Stimulated activated CD8-positive, alpha-beta memory T cell treated with anti-CD3 and anti-CD28 coated beads, Interleukin-15, amount 100 ng/mL, for 4 hours (primary cell): ENCODE data around the gene ABHD16B.
"Not testable (repeated sequence)": the region's sequence is repeated elsewhere in the genome, so short reads cannot be mapped to it uniquely, and the experiment has no call there.

Experiments
- DNase-seq, 2 donors: peaks; one replicate each; pipeline ENCODE4 v3.0.0-alpha.2; 2020; ENCODE audit warnings: low read depth in 2 of 2

Gene ABHD16B

DNA sequence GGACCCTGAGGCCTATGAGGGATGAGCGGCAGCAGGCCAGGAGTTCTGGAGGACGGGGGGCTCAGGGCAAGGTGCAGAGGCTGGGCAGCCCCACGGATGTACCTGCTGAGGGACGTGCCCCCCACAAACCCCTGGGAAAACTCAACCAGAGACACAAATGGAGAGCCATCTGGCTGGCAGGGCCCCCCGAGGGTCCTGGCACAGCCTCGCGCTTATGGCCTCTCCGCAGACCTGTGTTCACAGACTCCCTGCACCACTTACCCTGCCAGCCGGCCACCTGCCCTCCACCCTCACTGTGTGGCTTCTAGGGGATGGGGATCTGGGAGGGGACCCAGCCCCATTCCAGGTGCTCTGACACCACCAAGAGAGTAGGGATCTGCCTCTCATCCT, 26.8 kb upstream of the ABHD16B start:
- DNase-seq = no peak

DNA sequence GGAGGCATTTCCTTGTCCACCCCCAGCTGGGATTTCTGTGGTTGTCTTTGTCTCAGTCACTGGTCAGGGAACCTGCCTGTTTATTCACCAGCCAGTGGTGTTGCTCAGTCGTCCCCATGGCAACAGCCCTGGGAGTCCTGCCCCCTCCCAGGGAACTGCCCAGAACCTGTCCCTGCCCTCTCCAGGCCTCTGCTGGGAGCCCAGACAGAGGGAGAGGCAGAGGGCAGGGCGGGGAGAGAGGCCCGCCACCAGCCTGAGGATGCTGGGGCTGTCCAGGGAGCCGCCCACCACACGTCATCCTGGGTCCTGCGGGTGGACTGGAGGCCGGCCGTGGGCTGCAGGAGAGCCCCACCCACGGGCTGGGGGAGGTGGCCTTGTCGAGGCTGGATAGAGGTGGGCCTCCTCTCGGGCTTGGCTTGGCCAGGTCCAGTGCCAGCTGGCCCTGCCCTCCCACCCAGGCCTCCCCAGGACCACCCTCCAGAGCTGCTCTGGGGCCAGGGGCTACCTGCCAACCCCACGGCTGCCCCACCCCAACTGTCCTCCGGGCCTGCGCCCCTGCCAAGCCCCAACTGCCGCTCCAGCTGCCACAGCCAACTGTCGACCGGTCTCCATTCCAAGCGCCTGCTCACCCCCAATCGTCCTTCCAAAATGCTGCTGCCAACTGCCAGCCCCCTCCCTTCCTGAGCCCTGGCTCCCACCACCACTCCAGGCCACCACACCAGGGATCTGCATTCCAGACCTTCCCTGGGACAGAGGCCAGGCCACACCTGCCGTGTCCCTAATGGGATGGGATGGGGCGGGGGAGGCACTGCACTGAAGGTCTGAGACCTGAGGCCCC, 26.1 kb upstream of the ABHD16B start:
- DNase-seq = no peak

DNA sequence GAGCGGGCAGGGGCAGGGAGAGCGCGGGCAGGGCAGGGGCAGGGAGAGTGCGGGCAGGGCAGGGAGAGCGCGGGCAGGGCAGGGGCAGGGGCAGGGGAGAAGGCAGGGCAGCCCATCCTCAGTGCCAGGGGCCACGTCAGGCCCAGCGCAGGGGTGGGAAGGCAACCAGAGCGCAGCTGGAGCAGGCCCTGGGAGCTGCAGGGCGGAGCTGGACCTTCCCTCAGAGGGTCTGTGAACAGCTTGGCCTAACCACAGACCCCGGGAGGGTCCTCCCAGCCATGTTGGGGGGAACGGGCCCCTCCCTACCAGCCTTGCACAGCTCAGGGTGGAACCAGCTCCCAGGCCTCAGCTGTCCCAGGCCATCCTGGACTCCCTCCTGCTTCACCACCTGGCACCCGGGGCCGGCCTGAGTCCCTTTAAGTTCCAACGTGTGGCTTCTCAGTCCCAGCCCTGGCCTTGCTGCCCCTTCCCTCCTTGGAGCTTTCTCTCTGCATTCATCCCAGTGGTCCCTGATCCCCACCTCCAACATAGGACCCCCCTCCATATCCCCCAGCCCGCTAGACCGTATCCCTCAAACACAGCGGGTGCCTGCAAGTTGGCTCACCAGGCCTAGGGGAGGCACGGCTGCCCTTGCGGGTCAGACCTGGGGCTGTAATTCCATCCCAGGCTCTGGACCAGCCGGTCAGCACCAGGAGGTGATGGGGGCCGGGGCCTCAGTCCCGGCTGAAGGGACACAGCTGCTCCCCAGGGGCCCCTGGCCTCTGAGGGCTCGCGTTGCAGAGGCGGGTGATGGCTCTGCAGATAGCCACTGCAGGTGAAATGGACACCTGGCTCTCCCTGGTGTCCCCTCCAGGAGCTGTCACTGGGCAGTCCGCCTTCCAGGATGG, 24.6 kb upstream of the ABHD16B start:
- no peak for DNase-seq

DNA sequence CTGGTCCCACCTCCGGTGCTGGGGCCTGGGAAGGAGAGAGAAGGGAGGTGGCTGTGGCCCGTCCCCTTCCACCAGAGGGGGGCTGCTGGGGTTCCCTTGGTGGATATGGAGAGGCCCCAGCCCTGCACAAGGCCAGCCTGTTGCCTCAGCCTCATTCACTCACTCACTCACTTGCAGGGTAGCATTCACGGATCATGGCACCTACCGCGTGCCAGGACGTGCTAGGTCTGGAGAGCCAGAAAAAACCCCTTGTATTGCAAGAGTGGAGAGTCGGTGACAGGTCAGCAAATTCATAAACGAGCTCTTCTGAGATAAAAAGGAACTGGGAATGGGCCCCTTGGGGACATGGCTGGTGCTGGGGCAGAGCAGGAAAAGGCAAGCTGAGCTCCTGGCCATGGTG, 23.8 kb upstream of the ABHD16B start:
- no peak for DNase-seq

DNA sequence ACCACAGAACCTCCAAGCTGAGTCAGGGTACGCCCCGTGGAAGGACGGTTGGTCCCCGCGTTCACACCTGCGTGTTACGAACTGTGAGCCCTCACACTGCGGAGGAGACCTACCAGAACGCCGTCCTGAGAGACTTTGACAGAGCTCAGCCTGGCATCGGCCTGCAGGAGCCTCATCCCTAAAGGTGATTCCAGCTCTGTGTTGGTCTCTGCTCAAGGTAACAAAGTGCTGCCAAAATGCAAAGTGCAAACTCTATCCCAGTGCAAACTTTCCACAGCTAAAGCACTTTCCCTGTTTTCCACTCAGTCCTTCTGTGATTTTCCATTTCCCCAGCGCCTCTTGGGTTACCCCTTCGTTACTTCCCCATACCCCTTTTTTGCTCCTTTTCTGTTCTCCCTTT, 21.7 kb upstream of the ABHD16B start:
- no peak for DNase-seq

DNA sequence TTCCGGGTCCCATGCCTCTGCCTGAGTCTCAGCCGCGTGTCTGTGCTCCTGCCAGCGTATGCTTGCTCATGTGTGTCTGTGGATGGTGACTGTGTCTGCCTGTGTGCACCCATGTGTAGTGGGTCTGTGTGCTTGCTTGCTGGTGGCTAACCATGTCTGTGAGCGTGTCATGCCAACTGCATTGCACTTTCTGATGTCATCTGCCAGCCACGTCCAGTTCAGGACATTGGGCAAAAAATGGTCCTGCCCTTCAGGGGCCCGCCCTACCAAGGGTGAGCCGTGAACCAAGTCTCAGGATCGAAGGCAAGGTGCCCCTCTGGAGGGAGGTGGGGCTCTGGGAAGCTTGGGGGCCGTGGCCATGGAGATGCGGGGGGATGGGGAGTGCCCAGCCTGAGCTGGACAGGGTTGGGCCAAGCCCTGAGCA, 20.9 kb upstream of the ABHD16B start:
- no peak for DNase-seq

DNA sequence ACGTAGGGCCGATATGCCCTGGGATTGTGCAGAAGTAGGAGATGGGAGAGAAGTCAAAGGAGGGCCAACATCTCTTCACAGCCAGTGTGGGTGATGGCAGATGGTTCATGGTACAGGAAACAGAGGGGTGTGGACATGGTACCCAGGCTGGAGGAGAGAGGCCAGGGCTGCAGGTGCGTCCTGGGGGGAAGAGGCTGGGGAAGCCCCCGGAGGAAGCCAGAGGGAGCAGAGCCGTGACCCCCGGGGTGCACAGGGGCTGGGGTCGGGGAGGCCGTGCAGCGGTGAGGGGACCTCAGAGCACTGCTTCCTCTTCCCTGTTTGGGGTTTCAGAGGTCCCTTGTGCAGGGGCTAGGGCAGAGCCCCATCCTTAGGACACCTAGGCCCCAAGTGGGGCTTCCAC, 19.0 kb upstream of the ABHD16B start:
- DNase-seq = no peak

- no peak for DNase-seq
Observed at GRCh38 chr20:63843222-63843621, 18.1 kb upstream of the ABHD16B start.

GRCh38 chr20:63843778-63844177, 17.5 kb upstream of the ABHD16B start:
- DNase-seq = no peak

DNA sequence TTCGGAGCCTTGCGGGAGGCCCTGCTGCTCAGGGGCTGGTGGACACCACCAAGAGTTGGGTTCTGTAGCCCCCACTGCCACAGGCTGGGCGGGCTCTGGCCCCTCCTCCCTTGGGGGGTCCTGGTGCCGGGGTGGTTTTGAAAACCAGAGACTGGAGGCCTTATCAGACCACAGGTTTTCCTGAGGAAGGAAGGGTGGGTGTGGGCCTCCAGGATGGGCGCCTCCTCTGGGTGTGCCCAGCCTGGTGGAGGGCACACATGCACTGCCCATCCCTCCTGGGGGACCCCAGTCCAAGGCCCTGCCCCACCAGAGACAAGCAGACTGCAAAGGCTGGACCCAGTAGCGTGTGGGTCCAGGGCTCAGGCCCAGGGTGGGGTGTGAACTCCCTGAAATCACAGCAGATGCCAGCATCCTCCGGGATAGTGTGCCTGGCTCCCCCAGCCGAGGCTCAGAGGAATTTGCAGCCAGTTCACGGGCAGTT, 16.7 kb upstream of the ABHD16B start:
- DNase-seq = no peak

GRCh38 chr20:63846128-63846771, 15.0 kb upstream of the ABHD16B start:
- no peak for DNase-seq

GRCh38 chr20:63846888-63847236, 14.4 kb upstream of the ABHD16B start:
- no peak for DNase-seq

DNA sequence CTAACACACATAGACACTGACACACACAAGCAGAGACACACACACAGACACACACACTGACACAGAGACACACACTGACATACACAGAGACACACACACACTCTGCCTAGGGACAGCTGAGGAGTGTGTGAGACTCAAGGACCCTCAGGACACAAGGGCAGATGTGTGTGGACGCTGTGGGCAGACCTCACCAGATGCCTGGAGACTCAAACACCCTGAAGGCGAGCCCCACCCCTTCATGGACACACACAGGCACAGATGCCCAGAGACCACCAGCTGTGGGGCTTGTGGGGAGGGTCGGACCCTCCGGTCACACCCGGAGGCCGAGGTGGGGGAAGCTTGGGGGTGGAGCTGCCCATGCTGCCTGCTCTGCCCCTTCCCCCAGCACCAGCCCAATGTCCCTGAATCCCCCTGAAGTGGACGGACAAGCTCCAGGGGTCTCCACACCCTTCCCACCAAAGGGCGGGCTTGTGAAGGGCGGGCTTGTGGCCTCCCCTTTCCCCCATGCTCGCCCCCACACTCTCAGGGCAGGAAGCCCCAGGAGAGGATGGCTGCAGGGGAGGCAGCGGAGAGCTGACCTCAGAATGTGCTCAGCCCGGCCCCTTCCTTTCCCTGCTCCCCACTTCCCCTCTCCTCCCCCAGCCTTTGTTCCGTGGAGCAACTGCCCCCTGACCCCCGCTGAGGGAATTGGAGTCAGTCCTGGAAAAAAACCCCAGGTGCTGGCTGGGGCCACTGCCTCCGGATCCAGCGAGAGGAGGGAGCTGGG, 13.9 kb upstream of the ABHD16B start:
- no peak for DNase-seq

- DNase-seq = no peak
Observed at GRCh38 chr20:63848003-63848911, 13.0 kb upstream of the ABHD16B start.

DNA sequence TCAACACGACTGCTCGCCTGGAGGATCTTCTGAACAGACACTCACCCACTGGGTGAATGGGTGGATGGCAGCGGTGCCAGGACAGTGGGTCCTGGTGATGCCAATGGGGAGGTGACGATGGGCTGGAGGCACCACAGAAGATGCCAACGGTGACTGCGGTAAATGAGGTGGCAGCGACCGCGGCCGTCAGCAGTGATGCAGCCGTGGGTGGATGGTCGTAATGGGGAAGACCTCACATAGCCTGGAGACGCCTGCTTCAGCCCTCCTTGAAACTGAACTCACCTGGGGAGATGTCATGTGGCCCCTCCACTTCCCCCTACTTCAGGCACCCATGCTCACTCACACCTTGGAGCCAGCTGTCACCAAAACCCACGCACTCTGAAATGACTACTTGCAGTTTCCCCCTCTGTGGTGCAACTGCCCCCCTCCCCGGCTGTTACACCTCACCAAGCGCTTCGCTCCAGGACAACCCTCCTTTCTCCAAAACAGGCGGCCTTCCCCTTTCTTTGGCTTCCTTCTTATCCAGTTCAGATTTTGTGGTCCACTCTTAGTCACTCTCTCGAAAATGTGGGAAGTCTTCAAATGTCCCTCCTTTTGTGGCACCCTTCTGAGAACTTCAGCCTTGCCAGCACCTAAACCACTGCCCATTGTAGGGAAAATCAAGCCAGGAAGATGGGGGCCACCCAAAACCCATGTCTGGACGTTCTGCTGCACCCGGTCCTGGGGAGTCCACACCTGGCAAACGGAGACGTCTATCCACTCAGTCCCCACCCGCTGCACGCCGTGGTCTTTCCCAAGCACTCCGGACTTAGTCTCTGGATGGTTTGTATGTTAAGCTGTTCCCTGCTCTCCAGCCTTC, 10.4 kb upstream of the ABHD16B start:
- DNase-seq = no peak

DNA sequence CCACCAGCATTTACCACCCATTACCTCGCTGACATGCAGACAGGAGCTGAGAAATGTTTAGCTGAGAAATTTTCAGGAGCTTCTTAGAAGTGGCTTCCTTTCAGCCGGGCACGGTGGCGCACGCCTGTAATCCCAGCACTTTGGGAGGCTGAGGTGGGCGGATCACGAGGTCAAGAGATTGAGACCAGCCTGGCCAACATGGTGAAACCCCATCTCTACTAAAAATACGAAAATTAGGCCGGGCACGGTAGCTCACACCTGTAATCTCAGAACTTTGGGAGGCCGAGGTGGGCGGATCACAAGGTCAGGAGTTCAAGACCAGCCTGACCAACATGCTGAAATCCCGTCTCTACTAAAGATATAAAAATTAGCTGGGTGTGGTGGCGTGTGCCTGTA, 9.8 kb upstream of the ABHD16B start:
- DNase-seq = not testable (repeated sequence)

DNA sequence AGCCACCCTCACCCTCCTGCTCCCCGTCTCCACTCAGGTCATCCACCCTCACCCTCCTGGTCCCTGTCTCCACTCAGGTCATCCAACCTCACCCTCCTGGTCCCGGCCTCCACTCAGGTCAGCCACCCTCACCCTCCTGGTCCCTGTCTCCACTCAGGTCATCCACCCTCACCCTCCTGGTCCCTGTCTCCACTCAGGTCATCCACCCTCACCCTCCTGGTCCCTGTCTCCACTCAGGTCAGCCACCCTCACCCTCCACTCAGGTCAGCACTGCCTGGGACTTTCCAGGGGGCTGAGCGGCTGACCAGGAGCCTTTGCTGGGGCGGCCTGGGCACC, 7.6 kb upstream of the ABHD16B start:
- DNase-seq = not testable (repeated sequence)

GRCh38 chr20:63854069-63854765, 7.1 kb upstream of the ABHD16B start:
- DNase-seq = no peak

DNA sequence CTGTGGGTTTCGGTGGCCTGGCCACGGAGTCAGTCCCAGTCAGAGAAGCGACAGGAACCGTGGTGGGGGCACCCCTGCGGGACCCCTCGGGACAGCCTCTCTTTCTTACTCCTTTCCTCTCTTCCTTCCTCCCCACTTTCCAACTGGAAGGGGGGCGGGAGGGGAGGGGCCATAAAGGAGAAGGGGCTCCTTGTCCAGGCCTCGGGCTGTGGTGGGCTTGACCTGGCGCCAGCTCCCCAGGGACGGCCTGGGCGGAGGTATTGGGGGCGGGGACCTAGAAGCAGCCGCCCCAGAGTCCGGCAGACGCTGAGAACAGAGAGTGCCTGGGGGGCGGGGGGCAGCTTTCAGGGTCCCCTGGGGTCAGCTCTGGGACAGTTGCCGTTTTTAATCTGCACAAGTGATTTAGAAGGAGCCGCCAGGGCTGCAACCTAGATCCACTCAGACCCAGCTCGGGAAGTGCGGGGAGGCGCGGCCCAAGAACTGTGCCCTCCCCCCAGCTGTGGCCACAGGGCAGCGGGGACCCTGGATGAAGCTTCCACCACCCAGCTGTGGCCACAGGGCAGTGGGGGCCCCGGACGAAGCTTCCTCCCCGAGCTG, 6.4 kb upstream of the ABHD16B start:
- DNase-seq = no peak
